ENCODE data around the gene KIF5A. TPM values are rescaled to one million over a fixed set of nuclear protein-coding genes. Genes with fewer than 3 reads are reported as not detected.

The KIF5A gene
- total and polyA plus RNA-seq, 4 donors, result 0.05 to 0.34 (median 0.14) TPM

GRCh38 chr12:57623385-57623784 lies 73.5 kb downstream of the KIF5A start:
- H3K4me1 ChIP-seq (ENCODE audit: control insufficient read depth in 5 of 5, insufficient read depth in 5 of 5, low read length in 5 of 5), result peaks cover 0 to 24% (median 6%) of the 10 kb centered on the region in 5 donors
- no peak for TF ChIP-seq CTCF (IDR thresholded peaks at IDR 0.05; ENCODE audit: control extremely low read depth, extremely low read depth)
- WGBS, 2 donors, result 65 to 68% methylated on average over 2 of the region's 2 CpGs
- H3K4me3 ChIP-seq, result no peak overlapping the region
- no peak overlapping the region for H3K9ac ChIP-seq (ENCODE audit: insufficient read depth in 1 of 2, low read length in 2 of 2)
- no peak overlapping the region for H3K27ac ChIP-seq (ENCODE audit: low read depth in 1 of 2, low read length in 1 of 2)
- no peaks in the 10 kb centered on the region for H3K36me3 ChIP-seq (ENCODE audit: control insufficient read depth in 4 of 4, insufficient read depth in 4 of 4, low read length in 4 of 4)
- DNase-seq (no peak), ATAC-seq (ENCODE audit: insufficient read depth, low FRiP score) (no peak)
- H3K27me3 ChIP-seq (ENCODE audit: control insufficient read depth in 3 of 3, insufficient read depth in 3 of 3, low read length in 2 of 3), result peaks cover 2 to 90% (median 55%) of the 10 kb centered on the region in 3 donors
- H3K9me3 ChIP-seq (ENCODE audit: control insufficient read depth in 4 of 4, insufficient read depth in 3 of 4, low read length in 3 of 4), result peaks cover 0 to 2% (median 0%) of the 10 kb centered on the region in 4 donors

- no peak for ATAC-seq (ENCODE audit: insufficient read depth, low FRiP score)
- TF ChIP-seq CTCF (IDR thresholded peaks at IDR 0.05; ENCODE audit: control extremely low read depth, extremely low read depth), result no peak
- WGBS, 2 donors, result 48 to 70% methylated on average over 5 of the region's 5 CpGs
Observed at GRCh38 chr12:57623811-57624390, 74.1 kb downstream of the KIF5A start.

GRCh38 chr12:57624441-57625220 lies 74.8 kb downstream of the KIF5A start:
- Histone ChIP-seq H3K4me1 (ENCODE audit: control insufficient read depth in 5 of 5, insufficient read depth in 5 of 5, low read length in 5 of 5) (peaks cover 0 to 24% (median 6%) of the 10 kb centered on the region in 5 donors), H3K4me3 (no peak overlapping the region), H3K27ac (ENCODE audit: low read depth in 1 of 2, low read length in 1 of 2) (no peak overlapping the region), H3K9me3 (ENCODE audit: control insufficient read depth in 4 of 4, insufficient read depth in 3 of 4, low read length in 3 of 4) (peaks cover 0 to 2% (median 0%) of the 10 kb centered on the region in 4 donors), H3K9ac (ENCODE audit: insufficient read depth in 1 of 2, low read length in 2 of 2) (no peak overlapping the region), H3K27me3 (ENCODE audit: control insufficient read depth in 3 of 3, insufficient read depth in 3 of 3, low read length in 2 of 3) (peaks cover 2 to 93% (median 62%) of the 10 kb centered on the region in 3 donors), H3K36me3 (ENCODE audit: control insufficient read depth in 4 of 4, insufficient read depth in 4 of 4, low read length in 4 of 4) (no peaks in the 10 kb centered on the region)
- TF ChIP-seq CTCF (IDR thresholded peaks at IDR 0.05; ENCODE audit: control extremely low read depth, extremely low read depth), result no peak
- WGBS, 2 donors, result 84 to 93% methylated on average over 8 of the region's 8 CpGs
- ATAC-seq (ENCODE audit: insufficient read depth, low FRiP score) (no peak), DNase-seq (peak in 1 of 3 donors; percentile 8)

More at GRCh38 chr12:57623811-57624390, 74.1 kb downstream of the KIF5A start:
- H3K36me3 ChIP-seq (ENCODE audit: control insufficient read depth in 4 of 4, insufficient read depth in 4 of 4, low read length in 4 of 4), result no peaks in the 10 kb centered on the region
- no peak overlapping the region for H3K9ac ChIP-seq (ENCODE audit: insufficient read depth in 1 of 2, low read length in 2 of 2)
- no peak overlapping the region for H3K27ac ChIP-seq (ENCODE audit: low read depth in 1 of 2, low read length in 1 of 2)
- peaks cover 0 to 2% (median 0%) of the 10 kb centered on the region in 4 donors for H3K9me3 ChIP-seq (ENCODE audit: control insufficient read depth in 4 of 4, insufficient read depth in 3 of 4, low read length in 3 of 4)
- peak in 1 of 3 donors; percentile 4 for DNase-seq
- H3K27me3 ChIP-seq (ENCODE audit: control insufficient read depth in 3 of 3, insufficient read depth in 3 of 3, low read length in 2 of 3), result peaks cover 2 to 93% (median 56%) of the 10 kb centered on the region in 3 donors
- no peak overlapping the region for H3K4me3 ChIP-seq
- peaks cover 0 to 24% (median 6%) of the 10 kb centered on the region in 5 donors for H3K4me1 ChIP-seq (ENCODE audit: control insufficient read depth in 5 of 5, insufficient read depth in 5 of 5, low read length in 5 of 5)

Data from lung (tissue), 12 donors.